Small intestine (tissue), 4 donors: ENCODE data around the gene AP5M1. TPM values are rescaled to one million over a fixed set of nuclear protein-coding genes. Genes with fewer than 3 reads are reported as not detected.

Experiments used
- polyA plus RNA-seq, 4 donors: library from polyadenylated mRNA; stranded (reverse) in 3 of 4; unstranded in 1 of 4; fragments of 200-250 nt in 3 of 4; fragments of 120-200 nt in 1 of 4; gene quantifications; one replicate each; pipeline versions ENCODE4 v1.2.1 to v1.2.3, GENCODE V29; 2013
- donor health status: healthy with polysubstance abuse.
- donor health status: Bipolar disorder and iron deficiency.
- donor health status: healthy.

Gene AP5M1
- polyA plus RNA-seq, 4 donors: 20.6 to 44.6 (median 24.1) TPM

Other genes starting within 250 kb of the AP5M1 start
- gene EXOC5, start 66 bp upstream of the AP5M1 start, polyA plus RNA-seq: 10 to 100 TPM in 2 of 4 donors, 1 to 10 TPM in 2; 6.8 to 47.8 (median 10.2) TPM
- 10 to 100 TPM in 1 of 4 donors, 1 to 10 TPM in 3; 3.8 to 25.4 (median 6.0) TPM for gene NAA30, start 121.6 kb downstream of the AP5M1 start, polyA plus RNA-seq
- gene CCDC198, start 224.9 kb downstream of the AP5M1 start, polyA plus RNA-seq: 10 to 100 TPM in 1 of 4 donors, 1 to 10 TPM in 1, under 1 TPM in 2; 0.45 to 90.1 (median 0.80) TPM